DOHH2 (cell line): ENCODE measurements around the gene CAMTA2.

ENCODE experiments used
- H3F3A ChIP-seq: fragments of 200-600 bp; sonication (generic), shearing (Covaris generic); 2 replicates; pipeline ENCODE4 v1.6.0; 2016; ENCODE audit warnings: antibody characterized with exemption, mild to moderate bottlenecking; ENCODE audit not compliant: control insufficient read depth, insufficient read depth
- H3K27ac ChIP-seq: fragments of 200-600 bp; sonication (generic); 2 replicates; pipeline ENCODE4 v1.5.1; 2014; ENCODE audit warnings: low read depth, mild to moderate bottlenecking, low read length, moderate library complexity
- H3K27me3 ChIP-seq: fragments of 200-600 bp; sonication (generic); 2 replicates; pipeline ENCODE4 v1.6.1; 2014; ENCODE audit warnings: mild to moderate bottlenecking, low read length, mixed read lengths; ENCODE audit not compliant: control insufficient read depth
- H3K36me3 ChIP-seq: fragments of 200-600 bp; sonication (generic); 2 replicates; pipeline ENCODE4 v1.6.1; 2014; ENCODE audit warnings: mild to moderate bottlenecking, low read length, moderate library complexity, mixed read lengths; ENCODE audit not compliant: control insufficient read depth
- H3K4me1 ChIP-seq: fragments of 200-600 bp; sonication (generic); 2 replicates; pipeline ENCODE4 v1.6.1; 2014; ENCODE audit warnings: mild to moderate bottlenecking, low read length, mixed read lengths; ENCODE audit not compliant: control insufficient read depth
- H3K4me2 ChIP-seq: fragments of 200-600 bp; sonication (generic); 2 replicates; pipeline ENCODE4 v1.6.0; 2014; ENCODE audit warnings: mild to moderate bottlenecking, low read length, moderate library complexity
- H3K4me3 ChIP-seq: fragments of 200-600 bp; sonication (generic); 2 replicates; pipeline ENCODE4 v1.5.1; 2014; ENCODE audit warnings: mild to moderate bottlenecking, low read length, mixed read lengths
- H3K79me2 ChIP-seq: fragments of 200-600 bp; sonication (generic); 2 replicates; pipeline ENCODE4 v1.6.1; 2014; ENCODE audit warnings: mild to moderate bottlenecking, low read length, mixed read lengths; ENCODE audit not compliant: control insufficient read depth
- H3K9me2 ChIP-seq: fragments of 200-600 bp; sonication (generic); replicated peaks from 2 replicates; pipeline ENCODE4 v1.6.1; 2014; ENCODE audit warnings: mild to moderate bottlenecking, low read length, mixed read lengths; ENCODE audit not compliant: control insufficient read depth
- H3K9me3 ChIP-seq: fragments of 200-600 bp; sonication (generic); 2 replicates; pipeline ENCODE4 v1.6.1; 2014; ENCODE audit warnings: antibody characterized with exemption, low read length, mixed read lengths; ENCODE audit not compliant: control insufficient read depth, insufficient read depth
- H4K20me1 ChIP-seq: fragments of 200-600 bp; sonication (generic); 2 replicates; pipeline ENCODE4 v1.6.0; 2014; ENCODE audit warnings: low read depth, mild to moderate bottlenecking, antibody characterized with exemption, low read length, moderate library complexity; ENCODE audit not compliant: control insufficient read depth, insufficient read depth
- EZH2phosphoT487 ChIP-seq: fragments of 200-600 bp; sonication (generic); IDR thresholded peaks from 2 replicates; pipeline ENCODE4 v1.6.1; 2017; ENCODE audit warnings: borderline replicate concordance, mild to moderate bottlenecking, antibody characterized with exemption, low read length, moderate library complexity, mixed read lengths
- TF ChIP-seq, protein P1 (sequence below): fragments of 200-600 bp; sonication (generic); IDR thresholded peaks from one replicate; pipeline ENCODE4 v1.5.1; 2014; ENCODE audit warnings: antibody characterized with exemption, mild to moderate bottlenecking, low read depth, low read length; ENCODE audit not compliant: poor library complexity, severe bottlenecking

CAMTA2 gene

DNA sequence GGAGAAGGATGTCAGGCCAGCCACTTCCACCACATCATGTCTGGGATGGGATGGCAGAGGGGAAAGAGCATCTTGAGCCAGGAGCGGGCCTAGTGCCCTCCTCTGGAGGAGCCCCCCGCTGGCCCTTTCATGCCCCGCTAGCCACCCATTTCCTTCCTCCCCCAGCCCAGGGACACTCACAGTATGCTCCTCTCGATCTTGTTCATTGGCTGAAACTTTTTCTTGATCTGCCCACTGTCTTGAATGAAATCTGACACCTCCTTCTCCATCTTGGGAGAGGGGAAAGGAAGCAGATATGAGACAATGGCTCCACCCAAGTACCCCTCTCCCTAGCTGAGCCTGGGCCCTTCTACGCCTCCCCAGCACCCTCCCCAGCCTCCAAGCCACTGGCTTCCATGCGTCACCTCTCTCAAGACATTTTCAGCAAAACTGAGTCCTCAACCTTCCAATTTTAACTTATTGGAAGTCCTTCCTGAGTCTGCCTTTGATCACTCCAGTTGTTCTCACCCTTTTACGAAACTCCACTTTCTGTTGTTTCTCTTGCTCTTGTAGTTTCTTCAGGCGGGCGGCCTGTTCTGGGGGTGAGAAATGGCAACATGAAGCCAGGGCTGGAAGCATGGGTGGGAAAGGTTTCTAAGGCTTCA lies 27.1 kb downstream of the CAMTA2 start:
- H4K20me1 ChIP-seq = no peaks in the 10 kb centered on the region
- no peaks in the 10 kb centered on the region for H3K4me1 ChIP-seq
- TF ChIP-seq, protein P1, sequence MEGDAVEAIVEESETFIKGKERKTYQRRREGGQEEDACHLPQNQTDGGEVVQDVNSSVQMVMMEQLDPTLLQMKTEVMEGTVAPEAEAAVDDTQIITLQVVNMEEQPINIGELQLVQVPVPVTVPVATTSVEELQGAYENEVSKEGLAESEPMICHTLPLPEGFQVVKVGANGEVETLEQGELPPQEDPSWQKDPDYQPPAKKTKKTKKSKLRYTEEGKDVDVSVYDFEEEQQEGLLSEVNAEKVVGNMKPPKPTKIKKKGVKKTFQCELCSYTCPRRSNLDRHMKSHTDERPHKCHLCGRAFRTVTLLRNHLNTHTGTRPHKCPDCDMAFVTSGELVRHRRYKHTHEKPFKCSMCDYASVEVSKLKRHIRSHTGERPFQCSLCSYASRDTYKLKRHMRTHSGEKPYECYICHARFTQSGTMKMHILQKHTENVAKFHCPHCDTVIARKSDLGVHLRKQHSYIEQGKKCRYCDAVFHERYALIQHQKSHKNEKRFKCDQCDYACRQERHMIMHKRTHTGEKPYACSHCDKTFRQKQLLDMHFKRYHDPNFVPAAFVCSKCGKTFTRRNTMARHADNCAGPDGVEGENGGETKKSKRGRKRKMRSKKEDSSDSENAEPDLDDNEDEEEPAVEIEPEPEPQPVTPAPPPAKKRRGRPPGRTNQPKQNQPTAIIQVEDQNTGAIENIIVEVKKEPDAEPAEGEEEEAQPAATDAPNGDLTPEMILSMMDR = no peak
- TF ChIP-seq EZH2phosphoT487 = no peak
- no peaks in the 10 kb centered on the region for H3K27me3 ChIP-seq
- H3K79me2 ChIP-seq = peaks cover 4% of the 10 kb centered on the region
- no peaks in the 10 kb centered on the region for H3K9me3 ChIP-seq
- H3K9me2 ChIP-seq = no peaks in the 10 kb centered on the region
- H3F3A ChIP-seq = peaks cover 6% of the 10 kb centered on the region; the same call in 1 of the 2 replicates
- H3K27ac ChIP-seq = no peak overlapping the region
- no peak overlapping the region for H3K4me2 ChIP-seq
- H3K36me3 ChIP-seq = peaks cover 18% of the 10 kb centered on the region
- no peak overlapping the region for H3K4me3 ChIP-seq

DNA sequence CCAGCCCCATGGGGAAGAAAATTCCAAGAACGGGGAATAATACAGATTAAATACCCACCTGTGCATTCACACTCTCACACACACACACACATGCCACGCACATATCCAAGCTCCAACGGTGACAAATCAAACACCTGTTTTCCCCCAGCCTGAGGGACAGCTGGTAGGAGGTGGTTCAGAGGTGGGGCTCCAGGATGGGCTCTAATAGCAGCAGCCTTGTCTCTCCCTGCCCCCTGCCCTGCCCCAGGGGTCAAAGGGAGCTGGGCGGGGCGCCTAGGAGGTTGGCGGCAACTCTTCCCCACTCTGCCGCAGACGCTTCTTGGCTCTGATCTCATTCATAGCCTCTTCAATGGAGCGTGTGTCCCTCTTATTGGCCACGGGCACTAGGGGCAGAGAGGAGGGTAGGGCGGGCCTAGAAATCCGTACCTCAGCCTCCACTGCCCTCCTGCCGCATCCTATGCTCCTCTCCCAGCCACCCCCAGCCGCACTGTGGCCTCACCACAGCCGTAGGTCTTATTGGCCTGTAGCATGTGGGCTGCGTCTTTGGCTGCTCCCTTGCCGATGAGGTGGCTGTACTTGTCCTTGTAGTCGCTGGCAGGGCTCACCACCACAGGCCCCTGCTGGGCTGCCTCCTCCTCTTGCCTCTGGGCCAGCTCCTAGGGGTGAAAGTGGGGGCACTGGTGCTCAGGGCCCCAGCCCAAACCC lies 28.1 kb downstream of the CAMTA2 start:
- no peaks in the 10 kb centered on the region for H3K79me2 ChIP-seq
- peaks cover 15% of the 10 kb centered on the region for H3K36me3 ChIP-seq
- H3K27me3 ChIP-seq = no peaks in the 10 kb centered on the region
- no peaks in the 10 kb centered on the region for H3K9me2 ChIP-seq
- H3K4me2 ChIP-seq = no peak overlapping the region
- no peak overlapping the region for H3K4me3 ChIP-seq
- TF ChIP-seq, protein P1 = no peak
- no peak for TF ChIP-seq EZH2phosphoT487
- no peak overlapping the region for H3K27ac ChIP-seq
- no peaks in the 10 kb centered on the region for H3K4me1 ChIP-seq
- H3F3A ChIP-seq = peaks cover 6% of the 10 kb centered on the region; the same call in 1 of the 2 replicates
- H3K9me3 ChIP-seq = no peaks in the 10 kb centered on the region
- no peaks in the 10 kb centered on the region for H4K20me1 ChIP-seq

DNA sequence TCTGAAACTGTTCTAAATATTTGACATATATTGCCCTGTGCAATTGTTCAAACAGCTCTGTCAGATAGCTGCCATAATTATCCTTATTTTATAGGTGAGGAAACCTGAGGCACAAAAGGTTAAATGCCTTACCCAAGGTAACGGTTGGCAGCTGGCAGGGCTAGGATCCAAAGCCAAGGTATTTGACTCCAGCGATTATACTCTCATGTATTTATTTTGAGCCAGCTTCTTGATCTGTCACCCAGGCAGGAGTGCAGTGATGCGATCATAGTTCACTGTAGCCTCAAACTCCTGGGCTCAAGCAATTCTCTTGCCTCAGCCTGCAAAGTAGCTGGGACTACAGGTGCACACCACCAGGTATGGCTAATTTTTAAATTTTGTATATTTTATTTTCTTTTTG lies 29.4 kb downstream of the CAMTA2 start:
- no peaks in the 10 kb centered on the region for H4K20me1 ChIP-seq
- no peak overlapping the region for H3K4me2 ChIP-seq
- H3K36me3 ChIP-seq = peaks cover 15% of the 10 kb centered on the region
- no peaks in the 10 kb centered on the region for H3K9me3 ChIP-seq
- H3K4me1 ChIP-seq = no peaks in the 10 kb centered on the region
- no peaks in the 10 kb centered on the region for H3K27me3 ChIP-seq
- H3F3A ChIP-seq = peaks cover 6% of the 10 kb centered on the region; the same call in 1 of the 2 replicates
- H3K9me2 ChIP-seq = no peaks in the 10 kb centered on the region
- H3K4me3 ChIP-seq = no peak overlapping the region
- no peaks in the 10 kb centered on the region for H3K79me2 ChIP-seq
- no peak overlapping the region for H3K27ac ChIP-seq
- TF ChIP-seq, protein P1 = no peak
- no peak for TF ChIP-seq EZH2phosphoT487
